Fibroblast of skin of left quadriceps (primary cell): Measurements from ENCODE around the gene LCK.
"Not testable (repeated sequence)": the region's sequence is repeated elsewhere in the genome, so short reads cannot be mapped to it uniquely, and the experiment has no call there.

ENCODE experiments used
- DNase-seq, 2 experiments: peaks; one replicate each; pipeline ENCODE4 v3.0.0-alpha.2; 2013; ENCODE audit warnings: low read depth in 2 of 2

The LCK gene

DNA sequence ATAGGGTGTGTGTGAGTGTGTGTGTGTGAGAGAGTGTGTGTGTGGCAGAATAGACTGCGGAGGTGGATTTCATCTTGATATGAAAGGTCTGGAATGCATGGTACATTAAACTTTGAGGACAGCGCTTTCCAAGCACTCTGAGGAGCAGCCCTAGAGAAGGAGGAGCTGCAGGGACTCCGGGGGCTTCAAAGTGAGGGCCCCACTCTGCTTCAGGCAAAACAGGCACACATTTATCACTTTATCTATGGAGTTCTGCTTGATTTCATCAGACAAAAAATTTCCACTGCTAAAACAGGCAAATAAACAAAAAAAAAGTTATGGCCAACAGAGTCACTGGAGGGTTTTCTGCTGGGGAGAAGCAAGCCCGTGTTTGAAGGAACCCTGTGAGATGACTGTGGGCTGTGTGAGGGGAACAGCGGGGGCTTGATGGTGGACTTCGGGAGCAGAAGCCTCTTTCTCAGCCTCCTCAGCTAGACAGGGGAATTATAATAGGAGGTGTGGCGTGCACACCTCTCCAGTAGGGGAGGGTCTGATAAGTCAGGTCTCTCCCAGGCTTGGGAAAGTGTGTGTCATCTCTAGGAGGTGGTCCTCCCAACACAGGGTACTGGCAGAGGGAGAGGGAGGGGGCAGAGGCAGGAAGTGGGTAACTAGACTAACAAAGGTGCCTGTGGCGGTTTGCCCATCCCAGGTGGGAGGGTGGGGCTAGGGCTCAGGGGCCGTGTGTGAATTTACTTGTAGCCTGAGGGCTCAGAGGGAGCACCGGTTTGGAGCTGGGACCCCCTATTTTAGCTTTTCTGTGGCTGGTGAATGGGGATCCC, 22.5 kb downstream of the LCK start:
- no peak for DNase-seq

DNA sequence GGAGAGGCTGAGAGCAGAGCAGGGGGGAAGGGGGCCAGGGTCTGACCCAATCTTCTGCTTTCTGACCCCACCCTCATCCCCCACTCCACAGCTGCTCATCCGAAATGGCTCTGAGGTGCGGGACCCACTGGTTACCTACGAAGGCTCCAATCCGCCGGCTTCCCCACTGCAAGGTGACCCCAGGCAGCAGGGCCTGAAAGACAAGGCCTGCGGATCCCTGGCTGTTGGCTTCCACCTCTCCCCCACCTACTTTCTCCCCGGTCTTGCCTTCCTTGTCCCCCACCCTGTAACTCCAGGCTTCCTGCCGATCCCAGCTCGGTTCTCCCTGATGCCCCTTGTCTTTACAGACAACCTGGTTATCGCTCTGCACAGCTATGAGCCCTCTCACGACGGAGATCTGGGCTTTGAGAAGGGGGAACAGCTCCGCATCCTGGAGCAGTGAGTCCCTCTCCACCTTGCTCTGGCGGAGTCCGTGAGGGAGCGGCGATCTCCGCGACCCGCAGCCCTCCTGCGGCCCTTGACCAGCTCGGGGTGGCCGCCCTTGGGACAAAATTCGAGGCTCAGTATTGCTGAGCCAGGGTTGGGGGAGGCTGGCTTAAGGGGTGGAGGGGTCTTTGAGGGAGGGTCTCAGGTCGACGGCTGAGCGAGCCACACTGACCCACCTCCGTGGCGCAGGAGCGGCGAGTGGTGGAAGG, 23.7 kb downstream of the LCK start:
- no peak for DNase-seq

DNA sequence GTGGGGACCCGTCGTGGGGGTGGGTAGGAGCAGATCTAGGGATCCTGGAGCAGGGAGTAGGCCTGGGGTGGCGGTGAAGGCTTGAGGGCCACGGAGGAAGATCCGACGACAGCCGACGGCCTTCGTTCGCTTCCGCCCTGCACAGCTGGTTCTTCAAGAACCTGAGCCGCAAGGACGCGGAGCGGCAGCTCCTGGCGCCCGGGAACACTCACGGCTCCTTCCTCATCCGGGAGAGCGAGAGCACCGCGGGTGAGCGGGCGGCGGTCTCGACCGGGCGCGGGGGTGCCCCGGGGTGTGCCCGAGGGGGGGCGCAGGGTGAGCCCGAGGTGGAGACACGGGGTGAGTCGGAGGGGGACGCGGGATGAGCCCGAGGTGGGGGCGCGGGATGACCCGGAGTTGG, 24.4 kb downstream of the LCK start:
- DNase-seq = no peak

DNA sequence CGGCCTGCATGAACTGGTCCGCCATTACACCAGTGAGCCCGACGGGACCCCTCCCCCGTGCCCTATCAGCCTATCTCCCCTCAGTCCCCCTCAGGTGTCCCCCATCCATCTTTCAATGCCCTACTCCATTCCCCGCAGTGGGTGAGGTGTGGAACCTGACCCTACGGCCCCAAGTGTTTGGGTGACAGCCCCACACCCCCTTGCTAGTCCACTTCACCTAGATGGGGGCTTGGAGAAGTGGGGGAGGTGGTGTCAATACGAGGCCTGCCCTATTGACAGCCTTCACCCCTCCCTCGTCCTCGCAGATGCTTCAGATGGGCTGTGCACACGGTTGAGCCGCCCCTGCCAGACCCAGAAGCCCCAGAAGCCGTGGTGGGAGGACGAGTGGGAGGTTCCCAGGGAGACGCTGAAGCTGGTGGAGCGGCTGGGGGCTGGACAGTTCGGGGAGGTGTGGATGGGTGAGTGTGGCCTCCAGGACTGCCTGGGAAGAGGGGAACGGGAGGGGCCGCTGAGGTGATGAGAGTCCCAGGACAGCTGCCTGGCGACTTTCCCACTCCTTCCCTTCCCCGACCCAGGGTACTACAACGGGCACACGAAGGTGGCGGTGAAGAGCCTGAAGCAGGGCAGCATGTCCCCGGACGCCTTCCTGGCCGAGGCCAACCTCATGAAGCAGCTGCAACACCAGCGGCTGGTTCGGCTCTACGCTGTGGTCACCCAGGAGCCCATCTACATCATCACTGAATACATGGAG, 25.1 kb downstream of the LCK start:
- DNase-seq = no peak

DNA sequence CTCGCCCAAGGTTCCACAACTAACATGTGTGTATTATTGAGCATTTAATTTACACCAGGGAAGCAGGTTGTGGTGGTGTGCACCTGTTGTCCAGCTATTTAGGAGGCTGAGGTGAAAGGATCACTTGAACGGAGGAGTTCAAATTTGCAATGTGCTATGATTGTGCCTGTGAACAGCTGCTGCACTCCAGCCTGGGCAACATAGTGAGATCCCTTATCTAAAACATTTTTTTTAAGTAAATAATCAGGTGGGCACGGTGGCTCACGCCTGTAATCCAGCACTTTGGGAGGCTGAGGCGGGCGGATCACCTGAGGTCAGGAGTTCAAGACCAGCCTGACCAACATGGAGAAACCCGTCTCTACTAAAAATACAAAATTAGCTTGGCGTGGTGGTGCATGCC, 33.7 kb downstream of the LCK start:
- DNase-seq = not testable (repeated sequence)

DNA sequence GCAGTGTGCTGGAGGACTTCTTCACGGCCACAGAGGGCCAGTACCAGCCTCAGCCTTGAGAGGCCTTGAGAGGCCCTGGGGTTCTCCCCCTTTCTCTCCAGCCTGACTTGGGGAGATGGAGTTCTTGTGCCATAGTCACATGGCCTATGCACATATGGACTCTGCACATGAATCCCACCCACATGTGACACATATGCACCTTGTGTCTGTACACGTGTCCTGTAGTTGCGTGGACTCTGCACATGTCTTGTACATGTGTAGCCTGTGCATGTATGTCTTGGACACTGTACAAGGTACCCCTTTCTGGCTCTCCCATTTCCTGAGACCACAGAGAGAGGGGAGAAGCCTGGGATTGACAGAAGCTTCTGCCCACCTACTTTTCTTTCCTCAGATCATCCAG, 34.6 kb downstream of the LCK start:
- DNase-seq = no peak

DNA sequence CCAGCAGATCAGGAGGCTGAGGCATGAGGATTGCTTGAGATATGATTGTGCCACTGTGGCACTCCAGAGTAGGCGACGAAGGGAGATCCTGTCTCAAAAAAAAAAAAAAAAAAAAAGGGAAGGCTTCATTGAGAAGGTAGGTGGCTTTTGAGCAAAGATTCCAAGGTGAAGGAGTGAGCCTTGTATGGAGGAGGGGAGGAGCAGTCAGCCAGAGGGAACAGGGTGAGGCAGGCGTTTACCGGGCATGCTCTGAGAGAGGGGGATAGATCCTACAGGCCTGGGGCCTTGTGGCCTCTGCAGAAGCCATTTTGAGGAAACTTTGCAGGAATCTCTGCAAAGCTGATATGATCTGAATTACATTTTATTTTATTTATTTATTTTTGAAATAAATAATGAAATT, 35.7 kb downstream of the LCK start:
- DNase-seq = no peak

DNA sequence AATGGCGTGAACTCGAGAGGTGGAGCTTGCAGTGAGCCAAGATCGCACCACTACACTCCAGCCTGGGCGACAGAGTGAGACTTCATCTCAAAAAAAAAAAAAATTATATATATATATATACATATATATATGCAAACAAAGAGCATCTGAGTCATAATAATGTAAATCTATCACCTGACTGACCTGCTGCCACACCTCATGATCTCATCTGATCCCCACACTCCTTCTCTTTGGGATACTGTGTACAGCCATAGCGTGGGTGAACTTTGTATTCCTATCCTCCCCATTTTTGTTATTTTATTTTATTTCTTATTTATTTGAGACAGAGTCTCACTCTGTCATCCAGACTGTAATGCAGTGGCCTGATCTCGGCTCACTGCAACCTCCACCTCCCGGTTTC, 38.2 kb downstream of the LCK start:
- DNase-seq = no peak

DNA sequence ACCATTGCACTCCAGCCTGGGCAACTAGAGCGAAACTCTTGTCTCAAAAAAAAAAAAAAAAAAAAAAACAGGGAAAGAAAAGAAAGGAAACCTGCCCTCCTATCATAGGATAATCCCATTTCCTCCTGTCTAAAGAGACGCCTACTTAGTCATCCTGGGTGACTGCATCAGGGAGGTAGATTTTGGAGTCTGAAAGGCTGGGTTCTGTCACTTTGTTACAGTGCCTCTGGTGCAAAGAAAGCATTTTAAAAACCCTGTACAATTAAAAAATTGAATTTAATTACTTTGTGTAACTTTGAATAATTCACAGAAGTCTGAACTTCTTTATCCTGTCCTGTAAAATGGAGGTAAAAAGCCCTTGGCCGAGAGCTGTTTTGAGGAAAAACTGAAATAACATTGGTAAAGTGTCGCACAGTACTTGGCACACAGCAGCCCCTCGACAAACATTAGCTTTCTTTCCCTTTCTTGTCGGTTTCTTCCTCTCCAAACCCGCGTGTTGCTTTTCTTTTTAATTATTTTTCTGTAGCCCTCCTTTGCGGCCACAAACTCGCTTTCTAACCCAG, 40.2 kb downstream of the LCK start:
- no peak for DNase-seq

DNA sequence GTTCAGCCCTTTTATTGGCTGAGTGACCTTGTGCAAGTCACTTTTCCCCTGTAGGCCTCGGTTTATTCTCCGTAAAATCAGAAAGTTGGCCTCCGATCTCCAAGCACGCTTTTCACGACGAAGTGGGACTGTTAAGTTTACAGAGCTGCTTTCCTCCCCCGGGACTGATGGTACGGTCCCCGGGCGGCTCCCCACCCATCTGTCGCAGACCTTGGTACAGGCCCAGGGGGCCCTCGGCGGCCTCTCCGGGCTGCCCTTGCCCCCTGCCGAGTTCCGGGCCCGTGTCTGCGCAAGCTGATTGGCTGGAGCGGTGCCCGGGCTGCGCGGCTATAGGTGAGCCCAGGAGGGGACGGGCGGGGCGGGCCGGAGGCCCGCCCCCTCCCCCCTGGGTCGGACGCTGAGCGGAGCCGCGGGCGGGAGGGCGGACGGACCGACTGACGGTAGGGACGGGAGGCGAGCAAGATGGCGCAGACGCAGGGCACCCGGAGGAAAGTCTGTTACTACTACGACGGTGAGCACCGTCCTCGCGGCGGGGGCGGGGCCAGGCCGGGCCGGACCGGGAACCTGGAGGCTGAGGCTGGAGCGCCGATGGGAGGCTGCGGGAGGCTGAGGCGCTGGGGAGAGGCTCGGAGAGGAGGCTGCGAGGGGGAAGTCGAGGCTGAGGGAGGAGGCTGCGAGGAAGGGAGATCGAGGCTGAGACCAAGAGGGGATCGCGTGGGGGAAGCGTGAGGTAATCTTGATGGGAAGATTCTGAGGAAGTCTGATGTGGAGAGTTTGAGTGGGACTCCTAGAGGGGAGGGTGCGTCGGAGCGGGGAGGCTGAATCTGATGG, 40.9 kb downstream of the LCK start, which contains the start of gene HDAC1:
TSS of gene HDAC1 (plus strand) at position 376 of the 831 bp plus-strand sequence. CDS start at position 463, 87 bp downstream.
- DNase-seq = peak; percentile 89

DNA sequence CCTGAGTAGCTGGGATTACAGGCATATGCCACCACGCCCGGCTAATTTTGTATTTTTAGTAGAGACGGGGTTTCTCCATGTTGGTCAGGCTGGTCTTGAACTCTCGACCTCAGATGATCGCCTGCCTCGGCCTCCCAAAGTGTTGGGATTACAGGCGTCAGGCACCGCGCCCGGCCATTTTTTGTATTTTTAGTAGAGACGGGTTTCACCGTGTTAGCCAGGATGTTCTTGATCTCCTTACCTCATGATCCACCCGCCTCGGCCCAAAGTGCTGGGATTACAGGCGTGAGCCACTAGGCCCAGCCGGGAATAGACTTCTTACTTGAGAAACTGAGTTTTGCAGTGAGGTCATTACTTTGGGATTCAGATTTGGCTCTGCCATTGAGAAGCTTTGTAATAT, 47.1 kb downstream of the LCK start:
- DNase-seq = not testable (repeated sequence)

DNA sequence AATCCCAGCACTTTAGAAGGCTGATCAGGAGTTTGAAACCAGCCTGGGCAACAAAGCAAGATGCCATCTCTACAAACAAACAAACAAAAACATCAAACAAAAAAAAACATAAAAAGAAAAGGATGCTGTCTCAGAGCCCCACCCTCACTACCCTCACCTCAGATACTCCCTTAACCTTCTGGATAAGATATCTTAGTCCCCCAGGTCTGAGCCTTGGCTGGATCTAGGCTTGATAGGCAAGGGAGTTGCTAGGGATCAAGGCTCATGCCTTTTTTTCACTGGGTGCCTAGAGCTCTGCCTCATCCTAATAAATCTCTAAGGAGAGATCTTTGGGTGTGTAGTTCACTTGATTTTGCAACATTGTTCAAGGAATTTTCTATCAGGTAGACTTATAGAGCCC, 48.3 kb downstream of the LCK start:
- DNase-seq = no peak

DNA sequence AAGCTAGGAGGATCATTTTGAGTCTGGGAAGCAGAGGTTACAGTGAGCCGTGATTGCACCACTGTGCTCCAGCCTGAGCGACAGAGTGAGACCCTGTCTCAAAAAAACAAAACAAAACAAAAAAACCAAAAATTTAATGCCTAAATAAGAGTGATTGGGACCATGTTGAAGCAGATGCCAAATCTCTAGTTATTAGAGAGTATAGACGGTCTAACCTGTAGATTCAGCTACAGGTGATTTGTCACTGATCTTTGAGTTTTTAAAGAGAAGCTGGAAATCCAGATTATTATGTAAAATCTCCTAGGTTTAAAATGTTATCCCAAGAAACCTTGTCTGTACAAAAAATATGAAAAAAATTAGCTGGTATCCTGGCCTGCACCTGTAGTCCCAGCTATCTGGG, 52.3 kb downstream of the LCK start:
- DNase-seq = no peak

DNA sequence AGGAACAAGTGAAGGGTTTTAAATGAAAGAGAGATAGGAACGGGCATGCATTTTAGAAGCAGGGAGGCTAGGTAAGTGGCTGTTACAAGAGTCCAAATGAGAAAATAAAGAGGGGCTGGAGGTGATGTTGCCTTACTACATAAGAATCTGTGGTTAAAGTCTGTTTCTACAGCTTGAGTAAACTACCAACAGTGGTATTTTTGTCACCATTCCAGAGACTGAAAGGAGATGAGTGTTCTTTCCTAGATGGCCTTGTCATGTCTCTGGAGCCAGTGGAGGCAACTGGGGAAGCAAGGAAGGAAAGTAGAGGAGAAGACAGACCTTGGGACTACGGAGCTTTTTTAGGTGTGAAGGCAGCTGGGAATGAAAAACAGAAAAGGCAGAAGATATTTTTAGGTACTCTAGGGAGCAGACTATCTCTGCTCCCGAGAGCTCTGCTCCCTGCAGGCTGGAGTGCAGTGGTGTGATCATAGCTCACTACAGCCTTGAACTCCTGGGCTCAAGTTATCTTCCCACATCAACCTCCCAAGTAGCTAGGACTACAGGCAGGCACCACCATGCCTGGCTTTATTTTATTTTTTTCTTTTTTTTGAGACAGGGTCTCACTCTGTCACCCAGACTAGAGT, 53.0 kb downstream of the LCK start:
- no peak for DNase-seq

DNA sequence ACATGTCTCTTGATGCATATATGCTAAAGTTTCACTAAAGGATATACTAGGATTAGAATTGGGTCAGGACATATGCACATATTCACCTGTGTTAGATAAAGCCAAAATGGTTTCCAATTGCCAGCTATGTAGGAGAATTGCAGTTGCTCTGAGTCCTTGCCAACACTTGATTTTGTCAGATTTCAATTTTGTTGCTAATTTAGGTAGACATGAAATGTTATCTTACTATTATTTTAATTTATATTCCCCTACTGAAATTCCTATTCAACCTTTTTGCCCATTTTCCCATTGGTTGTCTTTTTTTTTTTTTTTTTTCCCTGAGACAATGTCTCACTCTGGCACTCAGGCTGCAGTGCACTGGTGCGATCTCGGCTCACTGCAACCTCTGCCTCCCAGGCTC, 54.2 kb downstream of the LCK start:
- DNase-seq = no peak

DNA sequence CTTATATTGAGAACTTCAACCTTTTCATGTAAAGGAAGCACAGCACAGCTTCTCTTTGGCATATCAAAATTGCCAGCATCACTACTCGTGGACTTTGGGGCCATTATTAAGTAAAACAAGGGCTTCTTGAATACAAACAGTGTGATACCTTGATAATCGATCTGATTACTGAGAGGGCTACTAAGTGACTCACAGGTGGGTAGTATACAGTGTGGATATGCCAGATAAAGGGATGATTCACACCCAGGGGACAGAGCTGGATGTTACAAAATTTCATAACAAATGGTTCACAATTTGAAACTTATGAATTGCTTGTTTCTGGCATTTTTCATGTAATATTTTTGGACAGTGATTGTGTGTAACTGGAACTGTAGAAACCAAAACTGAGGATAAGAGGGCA, 56.3 kb downstream of the LCK start:
- no peak for DNase-seq

DNA sequence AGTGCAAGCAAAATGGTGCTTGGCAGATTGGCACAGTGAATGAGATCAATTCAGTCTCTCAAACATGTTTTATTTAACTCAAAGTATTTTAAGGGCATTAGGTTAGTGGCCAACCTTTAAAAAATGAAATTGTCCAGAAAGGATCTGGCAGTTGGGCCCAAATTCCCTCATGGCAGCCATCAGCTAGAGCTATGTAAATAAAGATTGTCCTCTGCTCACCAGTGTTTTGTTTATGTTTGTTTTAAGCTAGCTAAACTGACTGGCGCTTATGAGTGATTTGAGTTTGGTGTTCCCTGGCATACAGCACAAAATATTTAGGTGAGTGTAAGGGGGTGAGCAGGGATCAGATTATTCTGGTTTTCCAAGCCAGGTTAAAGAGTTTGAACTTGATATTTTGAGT, 58.9 kb downstream of the LCK start:
- no peak for DNase-seq

DNA sequence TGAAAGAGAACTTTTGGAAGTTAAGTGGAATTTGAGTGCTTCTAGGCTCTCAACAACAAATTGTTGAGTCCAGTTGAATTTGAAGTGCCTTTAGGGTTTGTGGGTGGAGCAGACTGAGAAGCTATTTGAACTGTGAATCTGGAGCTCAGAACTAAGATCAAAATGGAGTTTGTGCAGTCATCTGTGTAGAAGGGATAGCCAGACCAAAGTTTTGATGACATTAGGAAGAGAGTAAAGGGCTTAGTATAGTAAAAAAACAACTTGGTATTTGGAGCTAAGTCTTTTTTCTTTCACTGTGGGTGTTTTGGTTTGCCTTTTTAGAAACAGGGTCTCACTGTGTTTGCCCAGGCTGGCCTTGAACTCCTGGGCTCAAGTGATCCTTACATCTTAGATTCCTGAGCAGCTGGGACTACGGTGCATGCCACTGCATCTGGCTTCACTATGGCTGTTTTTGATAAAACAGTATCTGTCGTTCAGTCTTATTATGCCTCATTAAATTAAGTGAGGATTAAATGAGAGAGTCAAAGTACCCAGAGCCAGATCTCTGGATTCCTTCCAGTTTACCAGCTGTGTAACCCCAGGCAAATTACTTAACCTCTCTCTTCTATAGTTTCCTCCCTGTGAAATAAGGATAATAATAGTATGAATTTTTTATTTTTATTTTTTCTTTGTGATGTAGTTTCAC, 60.8 kb downstream of the LCK start:
- no peak for DNase-seq

DNA sequence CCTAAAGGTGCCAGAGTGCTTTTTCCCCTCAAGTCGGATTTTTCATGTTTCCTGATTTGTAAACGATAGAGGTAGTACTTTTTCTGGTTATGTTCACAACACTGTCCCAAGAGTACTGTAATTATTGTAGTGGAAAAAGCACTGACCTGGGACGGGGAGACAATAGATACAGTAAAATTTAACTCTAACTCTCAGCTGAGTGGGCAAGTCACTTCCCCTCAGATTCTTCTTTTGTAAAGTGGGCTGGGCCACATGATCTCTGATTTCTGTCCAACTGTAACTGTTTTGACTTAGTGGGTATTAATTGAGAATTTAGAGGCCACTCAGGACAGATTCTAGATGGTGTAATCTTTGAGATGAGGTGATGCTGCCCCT, 65.8 kb downstream of the LCK start:
- DNase-seq = no peak

DNA sequence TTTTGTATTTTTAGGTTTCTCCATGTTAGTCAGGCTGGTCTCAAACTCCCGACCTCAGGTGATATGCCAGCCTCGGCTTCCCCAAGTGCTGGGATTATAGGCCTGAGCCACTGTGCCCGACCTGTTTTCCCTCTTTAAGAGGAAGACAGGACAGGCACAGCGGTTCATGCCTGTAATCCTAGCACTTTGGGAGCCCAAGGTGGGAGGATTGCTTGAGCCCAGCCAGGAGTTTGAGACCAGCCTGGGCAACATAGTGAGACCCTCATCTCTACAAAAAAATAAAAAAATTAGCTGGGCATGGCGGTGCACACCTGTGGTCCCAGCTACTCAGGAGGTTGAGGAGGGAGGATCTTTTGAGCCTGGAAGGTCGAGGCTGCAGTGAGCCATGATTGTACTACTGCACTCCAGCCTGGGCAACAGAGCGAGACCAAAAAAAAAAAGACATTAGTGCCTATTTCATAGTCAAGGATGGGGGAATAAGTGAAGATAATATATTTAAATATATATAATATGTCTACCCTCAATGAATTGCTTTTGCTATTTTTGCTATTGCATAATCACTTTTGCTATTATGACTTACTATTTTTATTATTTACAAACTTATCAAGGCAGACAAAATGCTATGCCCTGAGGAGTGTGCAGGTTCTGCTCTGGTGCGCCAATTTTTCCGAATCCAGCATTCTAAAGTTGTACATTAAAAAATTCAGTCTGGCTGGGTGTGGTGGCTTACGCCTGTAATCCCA, 67.2 kb downstream of the LCK start:
- DNase-seq = no peak
